H1 (cell line): ENCODE results near the gene MAPKAP1. TPM values are rescaled to one million over a fixed set of nuclear protein-coding genes. Genes with fewer than 3 reads are reported as not detected.

Source experiments
- CBX8 ChIP-seq: fragments of 300-800, 300-1000 bp; sonication (generic); IDR thresholded peaks from 2 replicates; pipeline ENCODE4 v1.7.1; 2016; ENCODE audit warnings: low read depth, low read length, borderline replicate concordance
- CHD7 ChIP-seq: fragments of 300-600 bp; sonication (generic); IDR thresholded peaks from 2 replicates; pipeline ENCODE4 v1.7.1; 2012; ENCODE audit warnings: low read length, moderate library complexity, mild to moderate bottlenecking, inconsistent platforms; ENCODE audit not compliant: insufficient replicate concordance
- HDAC6 ChIP-seq: IDR thresholded peaks from one replicate; pipeline ENCODE4 v1.7.1; 2012; ENCODE audit warnings: low read depth, mild to moderate bottlenecking, inconsistent platforms, low read length, moderate library complexity
- polyA plus RNA-seq, 7 experiments: library from polyadenylated mRNA; depleted of rRNA in 3 of 7; stranded (reverse) in 5 of 7; unstranded in 2 of 7; fragments of >200 nt in 5 of 7; fragments of 200-250 nt in 2 of 7; gene quantifications; 1 replicate in 5 of 7; 2 replicates in 1 of 7; 4 replicates in 1 of 7; pipeline versions ENCODE4 v1.2.1 to v1.2.3, GENCODE V29; 2011 to 2013; ENCODE audit warnings: missing spikeins in 2 of 7, mixed read lengths in 2 of 7
- total RNA-seq: library from RNA; stranded (reverse); fragmentation: NEBNext Ultra II Directional; extraction: Animal tissue kit (Norgen Biotek cat#: 25700); gene quantifications from 2 replicates; pipeline ENCODE4 v1.2.1, GENCODE V29; 2021

The MAPKAP1 gene
- total and polyA plus RNA-seq, 2 of the 8 experiments (the other 6 are each of a cell fraction or from before 2014, with no cell fraction given): 79.2 to 140 TPM

- TF ChIP-seq CHD7: no peak
- TF ChIP-seq HDAC6: no peak
- no peak for TF ChIP-seq CBX8
- TF ChIP-seq, all 59 proteins: peak for 0
Observed at GRCh38 chr9:125672876-125673275, 34.1 kb downstream of the MAPKAP1 start (continued).
